SU-DHL-6 (cell line): ENCODE data around the gene RCC1.

Experiments
- CTCF ChIP-seq: fragments of 200-600 bp; sonication (generic); IDR thresholded peaks from one replicate; pipeline ENCODE4 v1.5.1; 2017; ENCODE audit warnings: antibody characterized with exemption, mild to moderate bottlenecking, low read length, moderate library complexity; ENCODE audit not compliant: insufficient read depth, poor library complexity, severe bottlenecking
- EZH2phosphoT487 ChIP-seq: fragments of 200-600 bp; sonication (generic), shearing (Covaris generic); conservative IDR thresholded peaks from 2 replicates; pipeline ENCODE4 v1.6.1; 2018; ENCODE audit warnings: mild to moderate bottlenecking, antibody characterized with exemption, low read length, moderate library complexity, mixed read lengths

- TF ChIP-seq CTCF, result no peak
- TF ChIP-seq EZH2phosphoT487, result no peak
These were observed 24.6 kb downstream of the RCC1 start for GRCh38 chr1:28530456-28530855.
